HG02885 (cell line): Measurements from ENCODE around the gene C12orf75.

Experiments used
- ATAC-seq: cut with Tn5 transposase; IDR thresholded peaks from one replicate; pipeline ENCODE4 v1.9.1; 2021; ENCODE audit warnings: mild to moderate bottlenecking; ENCODE audit not compliant: unreplicated experiment, poor library complexity

Gene C12orf75

GRCh38 chr12:105406497-105406896 is 76.0 kb downstream of the C12orf75 start:
- no peak for ATAC-seq

- ATAC-seq: no peak
Measured at GRCh38 chr12:105409279-105409678, 78.8 kb downstream of the C12orf75 start.

GRCh38 chr12:105409801-105410471 is 79.4 kb downstream of the C12orf75 start:
- no peak for ATAC-seq

- no peak for ATAC-seq
Measured at GRCh38 chr12:105413911-105414487, 83.5 kb downstream of the C12orf75 start.

- ATAC-seq: no peak
Measured at GRCh38 chr12:105417732-105418131, 87.2 kb downstream of the C12orf75 start.

- ATAC-seq: no peak
Measured at GRCh38 chr12:105418229-105418628, 87.7 kb downstream of the C12orf75 start.

- no peak for ATAC-seq
Measured at GRCh38 chr12:105418821-105419291, 88.4 kb downstream of the C12orf75 start.

- no peak for ATAC-seq
Measured at GRCh38 chr12:105419606-105420005, 89.1 kb downstream of the C12orf75 start.

- no peak for ATAC-seq
Measured at GRCh38 chr12:105420046-105420445, 89.6 kb downstream of the C12orf75 start.

- ATAC-seq: no peak
Measured at GRCh38 chr12:105420659-105421240, 90.3 kb downstream of the C12orf75 start.
